ENCODE data around the gene AFAP1.

DNA sequence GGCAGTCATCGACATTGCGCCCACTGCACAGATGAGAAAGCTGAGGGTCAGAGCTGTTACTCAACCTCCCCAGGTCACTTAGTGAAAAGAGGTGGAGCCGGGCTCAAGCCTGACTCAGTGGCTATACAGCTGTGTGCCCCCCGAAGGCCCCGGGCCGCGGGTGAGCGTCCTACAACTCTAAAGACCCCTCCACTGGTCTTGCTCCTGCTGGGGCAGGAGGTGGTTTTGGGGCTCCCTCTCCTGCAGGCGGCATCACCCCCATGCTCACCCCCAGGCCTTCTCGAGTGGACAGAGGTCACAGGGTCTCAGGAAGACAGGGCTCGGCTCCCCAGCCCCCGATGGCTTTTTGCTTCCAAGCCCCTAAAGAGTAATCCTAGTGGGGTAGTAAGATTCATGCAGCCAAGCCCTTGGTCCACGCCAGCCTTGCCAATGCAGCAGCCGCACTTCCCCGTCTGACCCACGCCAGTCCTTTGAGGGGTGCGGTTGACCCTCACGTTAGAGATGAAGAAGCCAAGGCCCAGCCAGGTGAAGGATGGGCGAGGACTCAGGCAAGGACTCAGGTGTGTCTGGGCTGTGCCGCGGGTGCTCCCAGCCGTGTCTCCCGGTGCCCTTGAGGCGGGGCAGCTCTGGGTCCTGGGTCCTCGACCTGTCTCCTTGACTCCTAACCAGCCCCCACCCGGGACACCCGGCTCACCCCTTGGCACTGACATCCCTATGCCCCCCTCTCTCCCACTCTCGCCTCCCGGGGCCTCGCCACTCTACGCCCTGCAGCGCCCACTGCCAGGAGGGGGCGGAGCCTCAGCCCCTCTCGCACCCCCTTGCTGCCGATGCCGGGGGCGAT, 200.4 kb downstream of the AFAP1 start:
- TF ChIP-seq, protein P1, sequence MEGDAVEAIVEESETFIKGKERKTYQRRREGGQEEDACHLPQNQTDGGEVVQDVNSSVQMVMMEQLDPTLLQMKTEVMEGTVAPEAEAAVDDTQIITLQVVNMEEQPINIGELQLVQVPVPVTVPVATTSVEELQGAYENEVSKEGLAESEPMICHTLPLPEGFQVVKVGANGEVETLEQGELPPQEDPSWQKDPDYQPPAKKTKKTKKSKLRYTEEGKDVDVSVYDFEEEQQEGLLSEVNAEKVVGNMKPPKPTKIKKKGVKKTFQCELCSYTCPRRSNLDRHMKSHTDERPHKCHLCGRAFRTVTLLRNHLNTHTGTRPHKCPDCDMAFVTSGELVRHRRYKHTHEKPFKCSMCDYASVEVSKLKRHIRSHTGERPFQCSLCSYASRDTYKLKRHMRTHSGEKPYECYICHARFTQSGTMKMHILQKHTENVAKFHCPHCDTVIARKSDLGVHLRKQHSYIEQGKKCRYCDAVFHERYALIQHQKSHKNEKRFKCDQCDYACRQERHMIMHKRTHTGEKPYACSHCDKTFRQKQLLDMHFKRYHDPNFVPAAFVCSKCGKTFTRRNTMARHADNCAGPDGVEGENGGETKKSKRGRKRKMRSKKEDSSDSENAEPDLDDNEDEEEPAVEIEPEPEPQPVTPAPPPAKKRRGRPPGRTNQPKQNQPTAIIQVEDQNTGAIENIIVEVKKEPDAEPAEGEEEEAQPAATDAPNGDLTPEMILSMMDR (IDR thresholded peaks at IDR 0.05), result no peak
- TF ChIP-seq POLR2A (IDR thresholded peaks at IDR 0.05), result no peak

All from uterus (tissue), 2 donors.